Dedifferentiated amniotic fluid mesenchymal stem cell (primary cell): Measurements from ENCODE around the gene WDR5.

Experiments used
- DNase-seq: peaks from one replicate; pipeline ENCODE4 v3.0.0-alpha.2; 2016; ENCODE audit errors: extremely low spot score

Gene WDR5

GRCh38 chr9:134189145-134189469 is 53.2 kb downstream of the WDR5 start:
- no peak for DNase-seq

GRCh38 chr9:134189470-134190231 is 53.8 kb downstream of the WDR5 start:
- DNase-seq = no peak

- DNase-seq = no peak
Observed at GRCh38 chr9:134190232-134191121, 54.6 kb downstream of the WDR5 start.

GRCh38 chr9:134191455-134192209 is 55.8 kb downstream of the WDR5 start:
- no peak for DNase-seq

GRCh38 chr9:134192311-134192950 is 56.5 kb downstream of the WDR5 start:
- no peak for DNase-seq

- DNase-seq = no peak
Observed at GRCh38 chr9:134192951-134193731, 57.3 kb downstream of the WDR5 start.

- DNase-seq = no peak
Observed at GRCh38 chr9:134193912-134194535, 58.1 kb downstream of the WDR5 start.

GRCh38 chr9:134195558-134195957 is 59.7 kb downstream of the WDR5 start:
- DNase-seq = no peak

GRCh38 chr9:134196911-134197310 is 61.0 kb downstream of the WDR5 start:
- no peak for DNase-seq

- DNase-seq = no peak
Observed at GRCh38 chr9:134198791-134199190, 62.9 kb downstream of the WDR5 start.

GRCh38 chr9:134200730-134201129 is 64.8 kb downstream of the WDR5 start:
- DNase-seq = no peak

- no peak for DNase-seq
Observed at GRCh38 chr9:134203224-134203623, 67.3 kb downstream of the WDR5 start.

- DNase-seq = no peak
Observed at GRCh38 chr9:134204041-134204440, 68.2 kb downstream of the WDR5 start.

GRCh38 chr9:134204991-134205578 is 69.2 kb downstream of the WDR5 start:
- no peak for DNase-seq

GRCh38 chr9:134205672-134206310 is 69.9 kb downstream of the WDR5 start:
- DNase-seq = no peak

GRCh38 chr9:134206311-134207300 is 70.7 kb downstream of the WDR5 start:
- DNase-seq = no peak

- no peak for DNase-seq
Observed at GRCh38 chr9:134208310-134208841, 72.5 kb downstream of the WDR5 start.
